KBM-7 (cell line): ENCODE results near the gene RHBDL3.
"Not testable (repeated sequence)": the region's sequence is repeated elsewhere in the genome, so short reads cannot be mapped to it uniquely, and the experiment has no call there.

ENCODE experiments used
- DNase-seq: peaks from one replicate; pipeline ENCODE4 v3.0.0-alpha.2; 2015
- in situ Hi-C: fragments of 300-500 bp; cut with MboI; formaldehyde crosslinking; loops from 2 replicates; pipeline ENCODE4 v1.14.3; 2020; ENCODE audit warnings: low sequenced_read_pairs, low pct_unique_long_range_greater_than_20kb, mixed read lengths

RHBDL3 gene

DNA sequence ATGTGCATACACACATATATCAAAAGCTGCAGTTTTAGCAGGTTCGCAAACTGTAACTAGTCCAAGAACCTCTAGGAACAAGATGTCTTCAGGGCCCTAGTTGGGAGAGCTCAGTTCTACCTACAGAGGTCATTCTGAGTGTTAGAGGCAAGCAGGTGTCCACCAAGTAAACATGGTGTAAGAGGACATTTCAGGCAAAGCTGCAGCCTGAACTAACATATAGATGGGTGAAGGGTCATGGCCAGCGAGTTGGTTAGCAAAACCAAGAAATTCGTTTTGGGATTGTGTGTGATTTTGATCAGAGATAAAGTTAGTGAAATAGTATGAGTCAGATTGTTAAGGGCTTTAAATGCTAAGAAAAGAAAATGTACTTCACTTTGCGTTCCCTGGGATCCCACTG is 51.7 kb downstream of the RHBDL3 start:
- in situ Hi-C loops = no loop called here
- no peak for DNase-seq

DNA sequence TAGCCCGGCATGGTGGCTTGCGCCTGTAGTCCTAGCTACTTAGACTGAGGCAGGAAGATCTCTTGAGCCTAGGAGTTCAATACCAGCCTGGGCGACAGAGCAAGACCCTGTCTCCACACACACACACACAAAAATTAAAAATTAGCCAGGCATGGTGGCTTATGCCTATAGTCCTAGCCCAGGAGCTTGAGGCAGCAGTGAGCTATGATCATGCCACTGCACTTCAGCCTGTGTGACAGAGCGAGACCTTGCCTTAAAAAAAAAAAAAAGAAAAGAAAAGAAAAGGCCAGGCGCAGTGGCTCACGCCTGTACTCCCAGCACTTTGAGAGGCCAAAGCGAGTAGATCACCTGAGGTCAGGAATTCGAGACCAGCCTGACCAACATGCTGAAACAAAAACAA is 52.4 kb downstream of the RHBDL3 start:
- DNase-seq = no peak
- in situ Hi-C loops = no loop called here

DNA sequence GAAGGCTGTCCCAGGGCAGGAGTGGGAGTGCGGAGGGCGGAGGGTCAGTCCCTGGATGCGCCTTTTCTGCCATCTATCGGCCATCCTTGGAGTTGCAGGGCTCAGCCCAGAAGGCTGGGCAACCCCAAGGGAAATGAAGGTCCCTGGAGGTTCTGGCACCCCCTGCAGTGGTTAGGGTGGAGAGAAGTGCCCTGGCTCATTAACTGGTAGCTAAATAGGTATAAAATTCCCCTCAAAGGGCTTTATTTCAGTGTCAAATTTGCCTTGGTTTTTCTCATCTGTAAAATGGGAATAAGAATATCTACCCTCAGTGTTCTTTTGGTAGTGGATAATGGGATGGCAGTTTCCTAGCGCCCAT is 53.9 kb downstream of the RHBDL3 start:
- peak; percentile 85 for DNase-seq
- in situ Hi-C loops = no loop called here

DNA sequence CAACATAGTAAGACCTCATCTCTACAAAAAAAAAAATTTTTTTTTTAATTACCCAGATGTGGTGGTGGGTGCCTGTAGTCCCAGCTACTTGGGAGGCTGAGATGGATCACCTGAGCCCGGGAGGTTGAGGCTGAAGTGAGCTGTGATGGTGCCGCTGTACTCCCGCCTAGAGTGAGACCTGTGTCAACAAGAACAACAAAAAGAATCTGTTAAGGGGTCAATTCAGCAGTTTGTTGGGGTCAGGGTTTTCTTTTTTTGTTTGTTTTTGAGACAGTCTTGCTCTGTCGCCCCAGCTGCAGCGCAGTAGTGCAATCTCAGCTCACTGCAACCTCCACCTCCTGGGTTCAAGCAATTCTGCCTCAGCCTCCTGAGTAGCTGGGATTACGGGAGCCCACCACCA is 54.4 kb downstream of the RHBDL3 start:
- in situ Hi-C loops, DNase-seq: not testable (repeated sequence)

DNA sequence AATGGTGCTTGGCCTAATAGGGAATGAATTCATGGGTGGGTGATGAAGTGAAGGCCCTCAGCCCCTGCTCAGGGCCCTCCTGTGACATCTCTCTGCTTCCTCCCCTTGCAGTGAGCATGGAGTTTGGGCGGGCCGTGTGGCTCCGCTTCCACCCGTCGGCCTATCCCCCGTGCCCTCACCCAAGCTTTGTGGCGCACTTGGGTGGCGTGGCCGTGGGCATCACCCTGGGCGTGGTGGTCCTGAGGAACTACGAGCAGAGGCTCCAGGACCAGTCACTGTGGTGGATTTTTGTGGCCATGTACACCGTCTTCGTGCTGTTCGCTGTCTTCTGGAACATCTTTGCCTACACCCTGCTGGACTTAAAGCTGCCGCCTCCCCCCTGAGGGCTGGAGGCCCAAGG is 55.2 kb downstream of the RHBDL3 start:
- no peak for DNase-seq
- in situ Hi-C loops = no loop called here

DNA sequence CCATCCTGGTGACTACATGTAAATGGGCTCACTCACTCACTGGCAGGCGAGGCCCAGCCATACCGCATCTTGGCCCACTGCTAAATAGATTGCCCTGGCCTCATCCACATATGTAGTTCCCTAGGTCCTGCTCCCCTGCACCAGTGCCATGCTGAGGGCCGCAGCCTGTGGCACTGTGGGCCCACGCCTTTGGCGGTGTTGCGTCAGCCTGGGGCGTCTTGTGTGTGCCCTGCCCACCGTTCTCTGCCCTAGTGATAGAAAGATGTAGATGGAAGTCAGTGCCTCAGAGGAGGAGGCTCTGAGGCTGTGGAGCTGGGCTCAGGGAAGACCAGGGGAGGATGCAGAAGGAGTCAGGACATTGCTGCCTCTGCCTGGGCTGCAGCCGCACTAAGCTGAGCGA is 57.4 kb downstream of the RHBDL3 start:
- in situ Hi-C loops = no loop called here
- no peak for DNase-seq

DNA sequence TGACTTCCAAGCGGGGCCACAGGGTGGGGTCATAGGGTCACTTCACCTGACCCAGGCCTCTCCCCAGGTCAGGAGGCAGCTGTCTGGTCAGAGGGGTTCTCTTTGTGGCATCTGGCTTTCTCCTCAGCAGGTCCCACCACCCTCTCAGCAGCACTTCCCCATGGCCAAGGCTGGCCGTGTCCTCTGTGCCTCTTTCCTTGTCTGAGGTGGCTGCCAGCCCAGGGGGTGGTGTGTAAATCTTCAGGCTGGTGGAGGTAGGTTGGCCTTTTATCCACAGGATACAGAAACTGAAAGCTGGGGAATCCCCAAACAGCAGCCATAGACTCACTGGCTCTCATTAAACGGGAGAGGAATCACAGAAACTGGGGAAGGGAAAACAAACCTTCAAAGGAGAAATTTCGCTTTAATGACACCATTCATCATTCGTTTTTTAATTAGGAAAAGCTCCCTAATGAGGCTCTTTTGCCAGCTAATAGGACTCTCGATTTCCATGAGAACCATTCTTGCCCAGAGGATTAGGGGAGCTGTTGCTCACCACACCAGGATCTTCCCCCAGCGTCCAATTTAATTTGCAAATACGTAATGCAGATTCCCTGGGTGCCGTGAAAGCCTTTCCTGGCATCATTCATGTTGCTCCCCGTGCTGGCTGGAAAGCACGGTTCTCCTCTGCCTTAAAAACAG is 58.3 kb downstream of the RHBDL3 start:
- in situ Hi-C loops = no loop called here
- DNase-seq = no peak

DNA sequence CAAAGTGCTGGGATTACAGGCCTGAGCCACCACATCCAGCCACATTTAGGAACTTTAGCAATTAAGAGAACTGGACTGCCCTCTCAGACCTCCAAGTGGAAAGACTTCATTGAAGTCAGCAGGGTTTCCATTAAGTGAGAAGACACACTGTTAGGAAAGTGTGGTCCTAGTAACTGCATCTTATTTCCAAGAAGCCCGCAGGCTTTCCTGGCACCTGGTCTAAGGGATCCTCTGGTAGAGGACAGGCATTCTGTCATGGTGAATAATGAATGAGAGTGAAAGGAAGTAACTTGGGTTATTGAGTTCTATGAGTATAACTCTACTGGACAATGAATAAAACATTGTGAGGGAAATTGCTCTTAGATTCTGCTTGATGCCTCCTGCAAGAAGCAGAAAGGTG is 62.3 kb downstream of the RHBDL3 start:
- no peak for DNase-seq
- in situ Hi-C loops = no loop called here

DNA sequence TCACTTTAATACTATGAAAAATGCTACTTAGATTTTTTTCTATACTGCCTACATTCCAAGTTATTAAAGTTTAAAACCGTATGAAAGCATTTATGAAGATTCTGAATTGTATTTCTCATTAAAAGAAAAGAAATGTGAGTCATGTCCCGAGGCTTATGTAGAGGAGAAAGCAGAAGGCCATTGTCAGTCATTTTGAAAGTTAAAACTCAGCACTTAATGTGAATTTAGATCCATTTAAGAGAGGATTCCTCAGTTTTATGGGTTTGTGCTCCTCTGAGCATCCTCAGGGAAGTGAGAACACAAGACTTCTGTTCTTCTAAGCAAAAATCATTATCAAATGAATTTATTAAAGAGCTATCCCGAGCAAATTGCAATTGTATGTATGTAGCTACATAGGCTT is 64.5 kb downstream of the RHBDL3 start:
- in situ Hi-C loops = no loop called here
- no peak for DNase-seq

DNA sequence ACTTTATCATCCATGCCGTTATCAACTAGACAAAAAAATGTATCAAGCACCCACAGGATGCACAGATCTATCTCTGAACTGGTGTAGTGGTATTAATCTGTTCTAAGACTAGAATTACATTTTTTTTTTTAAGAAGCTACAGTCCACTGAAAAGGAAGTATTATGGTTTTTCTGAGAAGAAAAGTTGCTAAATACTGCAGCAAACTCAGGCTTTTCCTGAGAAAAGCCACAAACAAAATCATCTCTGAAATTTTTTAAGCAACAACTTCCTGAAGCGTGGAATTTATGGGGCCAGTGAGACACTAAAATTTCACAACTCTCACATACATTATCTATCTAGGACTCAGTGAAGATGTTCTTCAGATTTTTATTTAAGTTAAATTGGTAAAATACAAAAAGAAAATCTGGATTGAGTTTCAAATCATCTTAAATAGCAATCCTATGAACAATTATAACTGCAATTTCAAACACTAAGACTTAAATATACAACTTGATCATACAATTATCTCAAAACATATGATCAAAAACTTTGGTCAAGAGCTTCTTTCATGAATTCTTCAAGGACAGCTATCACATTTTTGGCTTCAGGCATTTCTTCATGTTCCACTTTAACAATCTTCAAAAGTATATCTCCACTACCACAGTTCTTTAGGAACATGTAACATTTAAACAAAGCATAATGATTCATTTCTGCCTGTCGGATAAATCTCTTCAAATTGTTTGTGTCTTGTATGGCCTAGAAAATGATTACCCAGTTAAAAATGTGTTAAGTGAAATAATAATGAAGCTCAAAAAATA is 65.8 kb downstream of the RHBDL3 start:
- in situ Hi-C loops = no loop called here
- peak; percentile 92 for DNase-seq

DNA sequence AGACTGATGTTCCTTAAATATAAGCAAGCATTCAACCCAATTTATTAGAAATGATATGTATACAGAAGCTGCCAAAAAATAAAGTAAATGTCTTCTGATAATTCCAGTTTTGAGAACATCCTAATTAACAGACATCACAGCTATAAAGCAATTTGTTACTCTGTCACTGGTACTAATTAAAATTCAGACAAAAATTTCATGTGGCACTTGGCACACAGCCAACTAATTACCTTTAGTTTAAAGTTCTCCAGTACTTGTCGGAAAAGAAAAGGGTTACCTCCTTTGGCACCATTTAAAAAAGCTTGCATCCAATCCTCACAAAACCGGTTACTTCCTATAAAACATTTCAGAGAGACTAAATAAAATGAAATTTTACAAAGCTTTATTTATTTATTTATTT is 67.6 kb downstream of the RHBDL3 start:
- in situ Hi-C loops = no loop called here
- no peak for DNase-seq

DNA sequence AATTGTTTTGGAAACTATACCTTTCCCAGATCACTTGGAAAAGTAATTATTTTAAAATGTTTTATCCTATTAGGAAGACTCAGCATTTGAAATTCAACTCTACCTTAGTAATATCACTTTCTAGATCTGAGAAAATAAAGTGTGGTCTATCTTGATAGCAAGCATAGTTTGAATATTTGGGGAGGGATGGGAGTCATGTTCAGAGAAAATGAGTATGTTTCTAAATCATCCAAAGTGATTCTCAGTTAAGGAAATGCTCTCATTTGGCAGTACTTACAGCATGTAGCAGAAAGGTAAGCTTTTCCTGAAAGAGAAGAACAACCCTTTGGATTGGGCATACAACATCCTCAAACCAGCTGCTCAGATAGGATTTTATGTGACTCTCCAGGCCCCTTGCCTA is 69.4 kb downstream of the RHBDL3 start:
- DNase-seq = no peak
- in situ Hi-C loops = no loop called here

DNA sequence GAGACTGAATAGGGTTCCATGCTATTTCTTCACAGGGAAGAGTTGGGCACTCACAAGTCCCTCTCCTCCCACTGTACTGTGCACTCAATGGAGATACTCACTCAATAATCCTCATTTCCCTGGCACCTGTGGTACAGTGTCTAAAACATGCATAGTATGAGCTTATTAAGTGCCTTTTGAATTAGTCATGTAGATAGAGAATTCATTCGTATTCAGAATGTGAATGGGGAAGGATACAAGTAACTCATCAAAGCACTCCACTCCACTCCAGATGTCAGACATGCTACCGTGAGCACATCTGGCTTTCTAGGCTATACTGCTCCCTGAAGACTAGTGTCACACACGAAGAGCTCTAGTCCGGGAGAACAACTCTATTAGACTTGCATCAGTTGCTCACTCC is 70.1 kb downstream of the RHBDL3 start:
- no peak for DNase-seq
- in situ Hi-C loops = no loop called here

DNA sequence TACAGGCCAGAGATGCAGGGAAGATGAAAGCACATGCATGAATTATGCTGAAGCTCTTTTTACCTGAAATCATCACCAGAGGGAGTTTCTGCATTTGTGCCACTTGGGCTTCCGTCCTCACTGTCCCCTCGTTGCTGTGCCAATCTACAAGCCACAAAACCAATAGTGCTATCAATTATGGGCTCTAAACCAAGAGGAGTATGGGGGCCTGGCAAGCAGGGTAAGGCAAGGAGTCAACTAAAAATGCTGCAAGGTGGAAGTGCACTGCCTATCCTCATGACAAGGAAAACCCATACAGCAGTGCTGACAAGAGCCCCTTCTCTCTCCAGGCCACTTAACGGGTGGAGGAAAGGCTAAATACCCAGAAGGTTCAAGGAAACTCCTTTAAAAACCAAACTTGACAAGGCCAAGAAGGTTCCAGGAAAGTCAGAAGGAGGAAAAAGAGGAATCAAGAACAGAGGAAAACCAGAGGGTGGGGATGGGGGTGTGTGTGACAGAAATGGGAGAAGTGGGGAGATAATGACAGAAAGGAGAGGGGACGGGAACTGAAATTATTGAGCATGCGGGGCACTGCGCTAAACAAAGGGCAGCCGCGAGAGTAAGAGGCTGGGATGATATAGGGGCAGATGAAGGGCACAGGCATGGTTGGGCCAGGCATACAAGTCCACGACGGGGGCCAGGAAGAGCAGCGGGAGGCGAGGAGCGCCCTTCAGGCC is 75.7 kb downstream of the RHBDL3 start:
- DNase-seq = peak; percentile 56
- in situ Hi-C loops = no loop called here

DNA sequence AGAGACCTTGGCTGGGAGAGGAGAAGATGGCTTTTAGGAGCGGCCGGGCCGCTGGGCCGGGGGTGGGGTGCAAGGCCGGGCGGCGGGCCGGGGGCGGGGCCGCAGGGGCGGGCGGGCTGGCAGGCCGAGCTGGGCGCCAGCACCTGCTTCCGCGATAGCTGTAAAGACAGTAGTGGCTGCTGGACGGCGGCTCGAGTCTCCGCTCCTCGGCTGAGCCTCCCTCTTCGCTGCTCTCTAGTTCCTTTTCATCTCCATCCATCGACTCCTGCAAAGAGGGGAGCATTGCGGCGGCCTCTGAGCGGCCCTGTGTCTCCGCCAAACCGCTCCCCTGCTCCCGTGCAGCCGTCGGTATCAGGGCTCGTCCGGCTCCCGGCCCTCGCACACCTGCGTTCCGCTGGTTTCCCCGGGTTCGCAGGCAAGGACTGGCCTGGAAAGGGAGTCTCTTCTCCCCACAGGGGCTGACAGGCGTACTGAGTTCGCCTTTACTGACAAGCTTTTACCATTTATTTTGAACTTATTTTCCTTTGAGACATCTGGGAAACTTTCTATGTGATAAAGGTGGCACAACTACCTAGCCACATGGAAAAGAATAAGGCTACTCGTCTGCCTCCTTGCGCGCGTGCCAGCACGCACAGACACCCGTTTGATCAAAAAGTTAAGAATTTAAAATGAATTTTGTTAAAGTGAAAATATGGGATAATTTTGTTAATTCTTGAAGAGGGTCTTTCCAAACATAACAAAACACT is 76.4 kb downstream of the RHBDL3 start, which contains the start of gene C17orf75:
Gene C17orf75 (minus strand): TSS at position 317 of the 746 bp plus-strand sequence. CDS start 34 bp downstream, at position 283.
- peak; percentile 85 for DNase-seq
- in situ Hi-C loops = no loop called here

DNA sequence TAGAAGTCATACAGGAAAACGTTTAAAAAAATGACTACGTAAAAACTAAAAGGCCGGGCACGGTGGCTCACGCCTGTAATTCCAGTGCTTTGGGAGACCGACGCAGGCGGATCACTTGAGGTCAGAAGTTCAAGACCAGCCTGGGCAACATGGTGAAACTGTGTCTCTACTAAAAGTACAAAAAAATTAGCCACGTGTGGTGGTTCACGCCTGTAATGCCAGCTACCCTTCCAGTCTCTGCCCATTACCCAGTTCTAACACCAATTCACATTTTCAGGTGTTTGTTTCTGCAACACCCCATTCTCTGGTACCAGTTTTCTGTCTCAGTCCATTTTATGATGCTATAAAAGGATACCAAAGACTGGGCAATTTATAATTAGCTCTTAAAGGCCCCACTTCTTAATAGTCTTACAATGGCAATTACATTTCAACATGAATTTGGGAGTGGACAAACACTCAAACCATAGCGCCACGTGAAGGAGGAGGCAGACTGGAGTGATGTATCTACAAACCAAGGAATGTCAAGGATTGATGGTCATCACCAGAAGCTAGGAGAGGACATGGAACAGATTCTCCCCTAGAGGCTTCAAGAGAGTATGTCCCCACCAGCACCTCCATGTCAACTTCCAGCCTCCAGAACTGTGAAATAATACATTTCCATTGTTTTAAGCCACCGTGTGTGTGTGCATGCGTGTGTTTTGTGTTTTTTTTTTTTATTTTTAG is 77.1 kb downstream of the RHBDL3 start:
- in situ Hi-C loops = no loop called here
- no peak for DNase-seq

DNA sequence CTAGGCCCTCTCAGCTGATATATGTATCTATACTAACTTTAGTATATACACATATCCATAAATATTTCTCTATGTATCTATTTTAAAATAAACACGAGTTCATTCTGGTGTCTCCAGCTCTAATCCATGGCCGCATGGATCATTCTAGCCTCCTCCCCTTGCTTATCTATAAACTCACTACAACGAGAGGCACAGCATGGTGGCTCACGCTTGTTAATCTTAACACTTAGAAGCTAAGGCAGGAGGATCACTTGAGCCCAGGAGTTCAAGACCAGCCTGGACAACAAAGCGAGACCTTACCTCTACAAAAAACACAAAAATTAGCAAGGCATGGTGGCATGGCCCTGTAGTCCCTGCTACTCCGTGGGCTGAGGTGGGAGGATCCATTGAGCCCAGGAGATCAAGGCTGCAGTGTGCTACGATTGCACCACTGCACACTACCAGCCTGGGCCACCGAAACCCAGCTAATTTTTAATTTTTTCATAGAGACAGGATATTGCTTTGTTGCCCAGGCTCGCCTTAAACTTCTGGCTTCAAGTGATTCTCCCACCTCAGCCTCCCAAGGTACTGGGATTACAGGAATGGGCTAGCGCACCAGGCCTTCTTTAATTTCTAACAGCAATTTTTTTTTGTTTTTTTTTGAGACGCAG is 80.4 kb downstream of the RHBDL3 start:
- in situ Hi-C loops = no loop called here

DNA sequence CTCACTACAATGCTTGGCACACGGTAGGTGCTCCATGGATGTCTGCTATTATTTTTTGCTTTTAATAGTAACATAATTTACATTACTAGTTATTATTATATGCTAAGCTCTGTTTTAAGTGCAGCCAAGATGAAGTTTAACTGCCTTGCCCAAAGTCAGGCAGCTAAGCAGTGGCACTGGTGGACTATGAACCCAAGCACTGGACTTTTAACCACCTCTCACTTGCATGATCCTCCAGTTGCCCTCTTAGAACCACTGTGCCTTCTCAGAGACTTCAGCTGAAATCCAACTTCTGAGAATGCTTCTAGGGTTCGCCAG is 82.8 kb downstream of the RHBDL3 start:
- DNase-seq = no peak
- in situ Hi-C loops = no loop called here

More for the DNA sequence above, 80.4 kb downstream of the RHBDL3 start:
- no peak for DNase-seq

DNA sequence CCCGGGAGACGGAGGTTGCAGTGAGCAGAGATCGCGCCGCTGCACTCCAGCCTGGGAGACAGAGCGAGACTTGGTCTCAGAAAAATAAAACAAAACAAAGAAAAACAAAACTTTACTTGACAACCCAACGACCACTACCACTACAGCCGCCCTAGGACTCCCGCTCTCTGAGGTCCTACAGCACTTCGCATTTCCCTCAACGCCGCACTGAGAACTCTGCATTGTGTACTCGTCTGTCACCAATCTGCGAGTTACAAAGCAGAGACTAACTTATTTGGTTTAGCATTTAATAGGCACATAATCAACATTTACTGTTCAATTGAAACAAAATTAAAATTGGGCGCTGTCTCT is 83.8 kb downstream of the RHBDL3 start:
- DNase-seq = no peak
- in situ Hi-C loops = no loop called here
